Measurements from ENCODE around the gene BCL2A1. TPM values are rescaled to one million over a fixed set of nuclear protein-coding genes. Genes with fewer than 3 reads are reported as not detected.

The BCL2A1 gene
- total RNA-seq, 1 experiment from 2014 or later = 16.9 TPM

- no peak overlapping the region for H3K4me3 ChIP-seq (ENCODE audit: low read length)
- H3K4me1 ChIP-seq (ENCODE audit: insufficient read depth, low read length) = no peaks in the 10 kb centered on the region
- no TSS peak for BruUV-seq (replicated peaks)
- CTCF ChIA-PET = no interaction called here
- no peaks in the 10 kb centered on the region for H3K27me3 ChIP-seq (ENCODE audit: low read length)
- H3K79me2 ChIP-seq (ENCODE audit: low read length) = no peaks in the 10 kb centered on the region
- no peaks in the 10 kb centered on the region for H3K9me3 ChIP-seq (ENCODE audit: low read length)
- no peak for TF ChIP-seq CTCF (conservative IDR thresholded peaks at IDR 0.05; ENCODE audit: low read depth, low read length)
- no peak for TF ChIP-seq EZH2phosphoT487 (IDR thresholded peaks at IDR 0.05; ENCODE audit: borderline replicate concordance, low read length)
- TF ChIP-seq EZH2 (IDR thresholded peaks at IDR 0.05; ENCODE audit: low read length, unreplicated experiment) = no peak
- no peak overlapping the region for H2AFZ ChIP-seq (ENCODE audit: low read length)
- H3K4me2 ChIP-seq (ENCODE audit: low read length) = no peak overlapping the region
- H3K9ac ChIP-seq (ENCODE audit: low read length) = no peak overlapping the region
- no peaks in the 10 kb centered on the region for H3K9me2 ChIP-seq (replicated peaks; ENCODE audit: low read length)
- no peaks in the 10 kb centered on the region for H4K20me1 ChIP-seq (ENCODE audit: low read length)
- ATAC-seq = no peak
- intact Hi-C loops (cut with micrococcal nuclease) = no loop called here
- no peaks in the 10 kb centered on the region for H3K36me3 ChIP-seq (ENCODE audit: low read depth, low read length)
- no peak overlapping the region for H3K27ac ChIP-seq (ENCODE audit: low read length)
- DNase-seq = no peak
- no peaks in the 10 kb centered on the region for H3F3A ChIP-seq (ENCODE audit: low read length, unreplicated experiment)
- POLR2A ChIA-PET (ENCODE audit: unreplicated experiment) = no interaction called here
These were observed 20.7 kb downstream of the BCL2A1 start for GRCh38 chr15:79950247-79950646.

- no peak overlapping the region for H3K4me2 ChIP-seq (ENCODE audit: low read length)
These were observed 22.2 kb downstream of the BCL2A1 start for GRCh38 chr15:79948761-79949160.

More at GRCh38 chr15:79948761-79949160, 22.2 kb downstream of the BCL2A1 start:
- H3K4me1 ChIP-seq (ENCODE audit: insufficient read depth, low read length) = no peaks in the 10 kb centered on the region
- no TSS peak for BruUV-seq (replicated peaks)
- ATAC-seq (no peak), DNase-seq (no peak)
- no peaks in the 10 kb centered on the region for H3K9me3 ChIP-seq (ENCODE audit: low read length)
- H2AFZ ChIP-seq (ENCODE audit: low read length) = no peak overlapping the region
- no peaks in the 10 kb centered on the region for H3K9me2 ChIP-seq (replicated peaks; ENCODE audit: low read length)
- ChIA-PET POLR2A (ENCODE audit: unreplicated experiment) (interaction anchor here (0.6 kb wide), 1 partner anchor 13 kb away, joined by 3 read pairs; no protein-coding TSS in a partner anchor), CTCF (no interaction called here)
- TF ChIP-seq EZH2phosphoT487 (IDR thresholded peaks at IDR 0.05; ENCODE audit: borderline replicate concordance, low read length) (no peak), CTCF (conservative IDR thresholded peaks at IDR 0.05; ENCODE audit: low read depth, low read length) (no peak), EZH2 (IDR thresholded peaks at IDR 0.05; ENCODE audit: low read length, unreplicated experiment) (no peak)
- H3K4me3 ChIP-seq (ENCODE audit: low read length) = no peak overlapping the region
- intact Hi-C loops (cut with micrococcal nuclease) = no loop called here
- H3K27me3 ChIP-seq (ENCODE audit: low read length) = no peaks in the 10 kb centered on the region
- no peak overlapping the region for H3K9ac ChIP-seq (ENCODE audit: low read length)
- H3K79me2 ChIP-seq (ENCODE audit: low read length) = no peaks in the 10 kb centered on the region
- H3K27ac ChIP-seq (ENCODE audit: low read length) = no peak overlapping the region
- H3K36me3 ChIP-seq (ENCODE audit: low read depth, low read length) = no peaks in the 10 kb centered on the region
- H3F3A ChIP-seq (ENCODE audit: low read length, unreplicated experiment) = no peaks in the 10 kb centered on the region
- H4K20me1 ChIP-seq (ENCODE audit: low read length) = no peaks in the 10 kb centered on the region
